Neural crest cell (in vitro differentiated cells): ENCODE measurements around the gene FYB2. TPM values are rescaled to one million over a fixed set of nuclear protein-coding genes. Genes with fewer than 3 reads are reported as not detected.

Source experiments
- DNase-seq: peaks from one replicate; pipeline ENCODE4 v3.0.0; 2021; ENCODE audit warnings: low read depth, mixed read lengths, low spot score
- H3K27ac Mint-ChIP-seq: one replicate; pipeline ENCODE4 v1.8.0; 2021; ENCODE audit warnings: mild to moderate bottlenecking, mixed read lengths; ENCODE audit not compliant: unreplicated experiment
- H3K27me3 Mint-ChIP-seq: 2 replicates; pipeline ENCODE4 v1.8.0; 2021; ENCODE audit warnings: low read depth, mild to moderate bottlenecking, mixed read lengths
- H3K36me3 Mint-ChIP-seq: 2 replicates; pipeline ENCODE4 v1.8.0; 2021; ENCODE audit warnings: low read depth, mild to moderate bottlenecking, mixed read lengths
- H3K4me1 Mint-ChIP-seq: 2 replicates; pipeline ENCODE4 v1.8.0; 2021; ENCODE audit warnings: mixed read lengths
- H3K4me3 Mint-ChIP-seq: one replicate; pipeline ENCODE4 v1.8.0; 2021; ENCODE audit warnings: mild to moderate bottlenecking, mixed read lengths
- H3K9me3 Mint-ChIP-seq: 2 replicates; pipeline ENCODE4 v1.8.0; 2021; ENCODE audit warnings: mixed read lengths
- total RNA-seq: library from RNA; stranded (reverse); gene quantifications from 2 replicates; pipeline ENCODE4 v1.2.1, GENCODE V29; 2021
- TF ChIP-seq, protein P1 (sequence below): fragments of 200-600 bp; sonication (generic); conservative IDR thresholded peaks from 2 replicates; pipeline ENCODE4 v1.5.0; 2021; ENCODE audit warnings: antibody characterized with exemption, mild to moderate bottlenecking

The FYB2 gene
- total RNA-seq, 1 donor from 2014 or later, result not detected

DNA sequence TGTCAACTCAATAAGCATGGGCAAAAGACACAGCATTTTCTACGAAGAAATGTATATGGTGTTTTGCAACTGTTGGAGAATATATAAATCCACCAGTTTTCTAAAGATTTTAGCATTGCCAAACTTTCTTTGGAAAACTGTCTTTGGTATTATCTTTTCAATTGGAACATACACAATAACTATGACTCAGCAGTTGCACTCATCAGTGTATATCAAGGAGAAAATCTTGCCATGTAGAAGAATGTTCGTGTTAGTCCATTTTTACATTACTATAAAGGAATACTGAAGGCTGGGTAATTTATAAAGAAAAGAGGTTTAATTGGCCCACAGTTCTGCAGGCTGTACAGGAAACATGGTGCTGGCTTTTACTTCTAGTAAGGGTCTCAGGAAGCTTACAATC, 133.0 kb downstream of the FYB2 start:
- TF ChIP-seq, protein P1, sequence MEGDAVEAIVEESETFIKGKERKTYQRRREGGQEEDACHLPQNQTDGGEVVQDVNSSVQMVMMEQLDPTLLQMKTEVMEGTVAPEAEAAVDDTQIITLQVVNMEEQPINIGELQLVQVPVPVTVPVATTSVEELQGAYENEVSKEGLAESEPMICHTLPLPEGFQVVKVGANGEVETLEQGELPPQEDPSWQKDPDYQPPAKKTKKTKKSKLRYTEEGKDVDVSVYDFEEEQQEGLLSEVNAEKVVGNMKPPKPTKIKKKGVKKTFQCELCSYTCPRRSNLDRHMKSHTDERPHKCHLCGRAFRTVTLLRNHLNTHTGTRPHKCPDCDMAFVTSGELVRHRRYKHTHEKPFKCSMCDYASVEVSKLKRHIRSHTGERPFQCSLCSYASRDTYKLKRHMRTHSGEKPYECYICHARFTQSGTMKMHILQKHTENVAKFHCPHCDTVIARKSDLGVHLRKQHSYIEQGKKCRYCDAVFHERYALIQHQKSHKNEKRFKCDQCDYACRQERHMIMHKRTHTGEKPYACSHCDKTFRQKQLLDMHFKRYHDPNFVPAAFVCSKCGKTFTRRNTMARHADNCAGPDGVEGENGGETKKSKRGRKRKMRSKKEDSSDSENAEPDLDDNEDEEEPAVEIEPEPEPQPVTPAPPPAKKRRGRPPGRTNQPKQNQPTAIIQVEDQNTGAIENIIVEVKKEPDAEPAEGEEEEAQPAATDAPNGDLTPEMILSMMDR, result no peak
- no peaks in the 10 kb centered on the region for H3K36me3 Mint-ChIP-seq
- no peaks in the 10 kb centered on the region for H3K9me3 Mint-ChIP-seq
- H3K4me3 Mint-ChIP-seq, result no peak overlapping the region
- DNase-seq, result no peak
- H3K27ac Mint-ChIP-seq, result no peak overlapping the region
- no peaks in the 10 kb centered on the region for H3K4me1 Mint-ChIP-seq
- no peaks in the 10 kb centered on the region for H3K27me3 Mint-ChIP-seq

DNA sequence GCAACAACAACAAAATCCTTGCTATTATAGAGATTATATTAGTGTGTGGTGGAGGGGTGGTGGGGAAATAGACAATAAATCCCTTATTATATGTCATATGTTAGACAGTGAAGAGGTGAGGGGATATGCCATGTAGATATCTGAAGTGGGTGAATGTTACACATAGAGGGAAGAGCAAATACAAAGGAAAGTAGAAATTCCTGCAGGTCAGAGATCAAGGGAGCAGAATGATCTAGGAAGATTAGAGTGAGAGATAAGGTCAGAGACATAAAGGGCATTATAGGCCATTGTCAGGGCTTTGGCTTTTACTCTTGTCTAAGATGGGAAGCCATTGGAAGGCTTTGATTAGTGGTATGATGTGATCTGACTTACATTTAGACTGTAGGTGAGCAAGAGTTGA, 135.6 kb downstream of the FYB2 start:
- Mint-ChIP-seq H3K27ac (no peak overlapping the region), H3K36me3 (peaks cover 7% of the 10 kb centered on the region), H3K9me3 (no peaks in the 10 kb centered on the region)

DNA sequence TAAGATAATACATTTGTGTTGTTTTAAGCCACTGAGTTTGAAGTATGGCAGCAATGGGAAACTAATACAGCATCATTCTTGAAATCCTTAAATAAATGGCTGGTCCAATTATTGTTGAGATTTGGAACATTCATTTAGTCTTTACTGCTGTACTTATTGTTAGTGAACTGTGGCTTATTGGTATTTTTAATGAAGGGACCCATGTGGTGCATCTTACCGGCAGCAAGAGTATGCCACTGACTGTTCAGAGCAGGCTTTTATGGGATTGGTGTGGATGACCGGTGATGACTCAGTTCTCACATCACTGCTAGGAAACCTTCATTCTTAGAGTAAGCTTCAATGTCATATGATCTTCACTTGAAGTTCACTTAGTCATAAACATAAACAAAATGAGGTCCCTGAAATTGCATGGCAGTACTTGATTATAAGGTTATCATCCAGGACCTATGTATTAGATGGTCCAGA, 142.6 kb downstream of the FYB2 start:
- no peak for DNase-seq
- H3K27me3 Mint-ChIP-seq, result no peaks in the 10 kb centered on the region
- H3K4me1 Mint-ChIP-seq, result no peaks in the 10 kb centered on the region
- peaks cover 10% of the 10 kb centered on the region for H3K36me3 Mint-ChIP-seq
- no peak overlapping the region for H3K4me3 Mint-ChIP-seq
- H3K9me3 Mint-ChIP-seq, result no peaks in the 10 kb centered on the region
- no peak overlapping the region for H3K27ac Mint-ChIP-seq
- TF ChIP-seq, protein P1, result no peak

More for the DNA sequence above, 135.6 kb downstream of the FYB2 start:
- H3K4me1 Mint-ChIP-seq, result no peaks in the 10 kb centered on the region
- H3K4me3 Mint-ChIP-seq, result no peak overlapping the region
- DNase-seq, result no peak
- TF ChIP-seq, protein P1, result no peak
- no peaks in the 10 kb centered on the region for H3K27me3 Mint-ChIP-seq

DNA sequence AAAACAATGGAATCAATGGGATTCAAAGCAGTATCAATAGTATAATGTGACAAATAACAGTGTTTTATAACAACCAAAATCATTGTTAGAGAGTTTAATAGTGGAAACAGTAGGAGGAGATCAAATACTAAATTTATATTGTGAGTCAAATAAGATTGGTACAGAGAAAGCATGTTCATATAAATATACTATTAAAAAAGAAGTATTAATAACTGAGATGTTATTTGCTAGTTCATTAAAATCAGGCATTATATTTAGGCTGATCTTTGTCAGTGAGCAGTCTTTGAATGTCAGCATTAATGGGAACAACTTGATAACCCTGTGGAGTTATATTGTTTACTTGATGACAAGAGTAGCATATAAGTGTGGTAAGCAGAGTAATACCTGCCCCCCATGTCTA, 143.4 kb downstream of the FYB2 start:
- TF ChIP-seq, protein P1, result no peak
- no peak for DNase-seq
- no peaks in the 10 kb centered on the region for H3K27me3 Mint-ChIP-seq
- peaks cover 10% of the 10 kb centered on the region for H3K36me3 Mint-ChIP-seq
- H3K27ac Mint-ChIP-seq, result no peak overlapping the region
- H3K9me3 Mint-ChIP-seq, result no peaks in the 10 kb centered on the region
- H3K4me1 Mint-ChIP-seq, result no peaks in the 10 kb centered on the region
- no peak overlapping the region for H3K4me3 Mint-ChIP-seq

DNA sequence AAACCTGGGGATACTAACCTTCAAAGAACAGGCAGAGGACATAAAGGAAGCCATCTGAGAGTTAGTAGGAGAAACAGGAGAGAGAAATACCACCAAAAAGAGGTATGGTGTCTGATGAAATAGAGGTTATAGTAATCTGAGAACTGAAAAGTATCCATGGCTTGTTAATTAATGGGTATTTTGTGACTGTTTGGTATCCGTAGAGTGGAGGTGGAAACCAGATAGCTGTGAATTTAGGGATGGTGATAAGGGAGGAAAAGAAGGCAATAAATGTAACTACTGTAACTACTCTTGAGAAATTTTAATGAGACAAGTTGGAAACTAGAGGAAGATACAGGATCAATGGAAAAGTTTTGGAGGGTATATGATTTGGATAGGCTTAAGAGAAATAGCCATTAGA, 146.6 kb downstream of the FYB2 start:
- no peak overlapping the region for H3K4me3 Mint-ChIP-seq
- H3K4me1 Mint-ChIP-seq, result no peaks in the 10 kb centered on the region
- DNase-seq, result no peak
- no peaks in the 10 kb centered on the region for H3K9me3 Mint-ChIP-seq
- TF ChIP-seq, protein P1, result no peak
- H3K27me3 Mint-ChIP-seq, result no peaks in the 10 kb centered on the region
- H3K27ac Mint-ChIP-seq, result no peak overlapping the region
- H3K36me3 Mint-ChIP-seq, result peaks cover 3% of the 10 kb centered on the region

DNA sequence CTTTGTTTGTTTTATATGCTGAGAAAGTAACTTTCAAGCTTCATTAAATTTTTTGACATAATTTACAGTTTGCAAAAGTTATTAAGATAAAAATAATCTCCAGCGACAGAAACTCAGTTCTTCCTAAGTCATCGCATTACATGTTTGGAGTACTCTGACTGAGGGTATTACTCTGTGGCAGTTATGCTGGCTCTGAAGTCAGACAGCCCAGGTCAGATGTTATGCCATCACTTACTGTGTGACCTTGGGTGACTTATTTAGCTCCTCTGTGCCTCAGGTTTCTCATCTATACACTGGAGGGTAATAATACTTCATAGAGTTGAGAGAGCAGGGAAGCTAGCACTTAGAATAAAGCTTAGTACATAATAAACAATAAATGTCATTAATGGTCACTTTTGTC, 147.7 kb downstream of the FYB2 start:
- TF ChIP-seq, protein P1, result no peak
- Mint-ChIP-seq H3K4me1 (no peaks in the 10 kb centered on the region), H3K27ac (no peak overlapping the region), H3K36me3 (no peaks in the 10 kb centered on the region), H3K9me3 (no peaks in the 10 kb centered on the region), H3K4me3 (no peak overlapping the region), H3K27me3 (no peaks in the 10 kb centered on the region)
- DNase-seq, result no peak
